Right lobe of liver (tissue), 6 donors: ENCODE results near the gene ESPL1. TPM values are rescaled to one million over a fixed set of nuclear protein-coding genes. Genes with fewer than 3 reads are reported as not detected.
A peak's percentile ranks its signal among the peaks of the same experiment; 100 is the strongest.

Experiments used
- ATAC-seq, 4 donors: fragments of 200-7000 bp; cut with Tn5 transposase; one replicate each; pipeline ENCODE4 v1.9.1; 2020; ENCODE audit warnings: mild to moderate bottlenecking in 4 of 4, moderate library complexity in 4 of 4
- DNase-seq, 3 donors: peaks; one replicate each; pipeline ENCODE4 v3.0.0-alpha.2; 2020
- H3K27ac ChIP-seq, 3 donors: fragments of 200-600 bp; one replicate each; pipeline ENCODE4 v1.8.0; 2022
- H3K27me3 ChIP-seq, 2 donors: fragments of 200-600 bp; one replicate each; pipeline ENCODE4 v1.8.0; 2022
- H3K36me3 ChIP-seq, 4 donors: fragments of 200-600 bp; sonication (generic) in 1 of 4; one replicate each; pipeline versions ENCODE4 v1.5.1 to v1.8.0; 2017 to 2022; ENCODE audit warnings: control low read depth in 1 of 4
- H3K4me1 ChIP-seq, 4 donors: fragments of 200-600 bp; sonication (generic) in 1 of 4; one replicate each; pipeline versions ENCODE4 v1.5.1 to v1.8.0; 2017 to 2022; ENCODE audit warnings: control low read depth in 1 of 4
- H3K4me3 ChIP-seq, 3 donors: fragments of 200-600 bp; one replicate each; pipeline ENCODE4 v1.8.0; 2022
- H3K9me3 ChIP-seq, 4 donors: fragments of 200-600 bp; sonication (generic) in 1 of 4; one replicate each; pipeline versions ENCODE4 v1.5.1 to v1.8.0; 2017 to 2022; ENCODE audit warnings: control low read depth in 1 of 4
- CTCF ChIP-seq, 4 donors: fragments of 200-600 bp in 3 of 4; fragments of 450-650 bp in 1 of 4; IDR thresholded peaks; one replicate each; pipeline versions ENCODE4 v1.5.1 to v1.8.0; 2016 to 2022; ENCODE audit warnings: antibody characterized with exemption in 4 of 4, mild to moderate bottlenecking in 2 of 4
- POLR2A ChIP-seq: fragments of 450-650 bp; IDR thresholded peaks from one replicate; pipeline ENCODE4 v1.6.1; 2017; ENCODE audit warnings: antibody characterized with exemption, mild to moderate bottlenecking
- WGBS: methylation state at CpG from one replicate; pipeline ENCODE4 v1.1.6; 2018; ENCODE audit warnings: low coverage, low lambda C conversion rate; ENCODE audit not compliant: insufficient coverage; ENCODE audit errors: missing lambda C conversion rate; 5-methylcytosine and 5-hydroxymethylcytosine counted together
- intact Hi-C, 2 donors: fragments of 100-400 bp; cut with DNase I; formaldehyde crosslinking; loops; one replicate each; pipeline versions ENCODE4 v1.11.2 to v1.14.1; 2022
- total RNA-seq, 6 experiments: library from RNA; depleted of rRNA in 2 of 6; stranded (reverse); fragments of >200 nt in 2 of 6; fragmentation: NEBNext Ultra II Directional in 3 of 6; extraction: Animal tissue kit (Norgen Biotek cat#: 25700) in 3 of 6; gene quantifications; one replicate each; pipeline versions ENCODE4 v1.1.0 to v1.2.4, GENCODE V29; 2016 to 2023
- donor health status: DM: no; HTN: yes; CAD: no.
- donor health status: DM: no; HTN: no; CAD: no.
- donor health status: DM: no; HTN: no; CAD: no.
- donor health status: DM: no; HTN: yes; CAD: no.
- donor health status: DM: no; HTN: yes; CAD: no.

ESPL1 gene
- total RNA-seq, 6 experiments from 2014 or later = 0.04 to 15.0 (median 4.5) TPM

GRCh38 chr12:53220694-53221202 is 47.4 kb upstream of the ESPL1 start:
- intact Hi-C loops = no loop called here
- TF ChIP-seq CTCF (IDR thresholded peaks at IDR 0.05) = no peak
- no peak for TF ChIP-seq POLR2A
- WGBS = 0% methylated on average over 8 of the region's 42 CpGs

GRCh38 chr12:53221203-53222080 is 46.7 kb upstream of the ESPL1 start:
- intact Hi-C loops = no loop called here
- DNase-seq (peak; percentile 75 to 81 (median 78)), ATAC-seq (peak; percentile 59 to 74 (median 66))
- Histone ChIP-seq H3K4me3 (peak overlapping the region; percentile 49 to 63 (median 57)), H3K9me3 (no peaks in the 10 kb centered on the region), H3K4me1 (peaks cover 0 to 11% (median 0%) of the 10 kb centered on the region in 4 donors), H3K27ac (peak overlapping the region; percentile 81 to 93 (median 85)), H3K36me3 (no peaks in the 10 kb centered on the region), H3K27me3 (no peaks in the 10 kb centered on the region)
- TF ChIP-seq POLR2A = peak; percentile 49
- TF ChIP-seq CTCF (IDR thresholded peaks at IDR 0.05) = peak in 2 of 4 donors; percentile 15 to 30
- 2% methylated on average over 32 of the region's 72 CpGs for WGBS

More at GRCh38 chr12:53220694-53221202, 47.4 kb upstream of the ESPL1 start:
- peaks cover 0 to 11% (median 0%) of the 10 kb centered on the region in 4 donors for H3K4me1 ChIP-seq
- peak overlapping the region; percentile 49 to 63 (median 57) for H3K4me3 ChIP-seq
- H3K27me3 ChIP-seq = no peaks in the 10 kb centered on the region
- no peaks in the 10 kb centered on the region for H3K9me3 ChIP-seq
- DNase-seq (peak; percentile 89 to 93 (median 90)), ATAC-seq (peak; percentile 84 to 91 (median 86))
- no peaks in the 10 kb centered on the region for H3K36me3 ChIP-seq
- H3K27ac ChIP-seq = peak overlapping the region; percentile 81 to 93 (median 85)

GRCh38 chr12:53222170-53222721 is 45.9 kb upstream of the ESPL1 start:
- H3K27me3 ChIP-seq = no peaks in the 10 kb centered on the region
- DNase-seq (no peak), ATAC-seq (no peak)
- H3K4me1 ChIP-seq = peaks cover 0 to 11% (median 0%) of the 10 kb centered on the region in 4 donors
- H3K4me3 ChIP-seq = peak overlapping the region; percentile 49 to 63 (median 57)
- TF ChIP-seq CTCF (IDR thresholded peaks at IDR 0.05) (no peak), POLR2A (no peak)
- peak overlapping the region; percentile 21 to 93 (median 85) for H3K27ac ChIP-seq
- intact Hi-C loops = no loop called here
- 20% methylated on average over 3 of the region's 5 CpGs for WGBS
- no peaks in the 10 kb centered on the region for H3K9me3 ChIP-seq
- no peaks in the 10 kb centered on the region for H3K36me3 ChIP-seq

GRCh38 chr12:53222806-53223261 is 45.3 kb upstream of the ESPL1 start:
- intact Hi-C loops = no loop called here
- no peaks in the 10 kb centered on the region for H3K27me3 ChIP-seq
- peaks cover 0 to 7% (median 0%) of the 10 kb centered on the region in 4 donors for H3K4me1 ChIP-seq
- TF ChIP-seq POLR2A (no peak), CTCF (IDR thresholded peaks at IDR 0.05) (no peak)
- no peaks in the 10 kb centered on the region for H3K9me3 ChIP-seq
- DNase-seq (no peak), ATAC-seq (no peak)
- H3K27ac ChIP-seq = peak overlapping the region in 1 of 3 donors; percentile 28
- H3K4me3 ChIP-seq = no peak overlapping the region
- 60% methylated on average over 4 of the region's 4 CpGs for WGBS
- H3K36me3 ChIP-seq = no peaks in the 10 kb centered on the region
